Stimulated activated CD4-positive, alpha-beta T cell treated with anti-CD3 and anti-CD28 coated beads, TNF-alpha, amount 100 ng/mL, for 48 hours (primary cell): Measurements from ENCODE around the gene WFDC11.
"Not testable (repeated sequence)": the region's sequence is repeated elsewhere in the genome, so short reads cannot be mapped to it uniquely, and the experiment has no call there.

Experiments used
- DNase-seq, 3 donors: peaks; one replicate each; pipeline ENCODE4 v3.0.0-alpha.2; 2020; ENCODE audit warnings: low read depth in 3 of 3

The WFDC11 gene

DNA sequence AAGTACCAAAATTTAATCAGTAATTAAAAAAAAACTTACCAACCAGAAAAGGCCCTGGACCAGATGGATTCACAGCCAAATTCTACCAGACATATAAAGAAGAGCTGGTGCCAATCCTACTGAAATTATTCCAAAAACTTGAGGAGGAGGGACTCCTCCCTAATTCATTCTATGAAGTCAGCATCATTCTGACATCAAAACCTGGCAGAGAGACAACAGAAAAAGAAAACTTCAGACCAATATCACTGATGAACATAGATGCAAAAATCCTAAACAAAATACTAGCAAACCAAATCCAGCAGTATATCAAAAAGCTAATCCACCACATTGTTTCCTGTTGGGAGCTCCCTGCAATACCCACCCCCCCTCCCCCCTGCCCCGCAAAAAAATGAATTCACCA is at the start of gene WFDC11:
Gene WFDC11 (minus strand): TSS at position 101 of the 400 bp plus-strand sequence. CDS start 19,639 bp downstream, outside the sequence.
- no peak for DNase-seq

DNA sequence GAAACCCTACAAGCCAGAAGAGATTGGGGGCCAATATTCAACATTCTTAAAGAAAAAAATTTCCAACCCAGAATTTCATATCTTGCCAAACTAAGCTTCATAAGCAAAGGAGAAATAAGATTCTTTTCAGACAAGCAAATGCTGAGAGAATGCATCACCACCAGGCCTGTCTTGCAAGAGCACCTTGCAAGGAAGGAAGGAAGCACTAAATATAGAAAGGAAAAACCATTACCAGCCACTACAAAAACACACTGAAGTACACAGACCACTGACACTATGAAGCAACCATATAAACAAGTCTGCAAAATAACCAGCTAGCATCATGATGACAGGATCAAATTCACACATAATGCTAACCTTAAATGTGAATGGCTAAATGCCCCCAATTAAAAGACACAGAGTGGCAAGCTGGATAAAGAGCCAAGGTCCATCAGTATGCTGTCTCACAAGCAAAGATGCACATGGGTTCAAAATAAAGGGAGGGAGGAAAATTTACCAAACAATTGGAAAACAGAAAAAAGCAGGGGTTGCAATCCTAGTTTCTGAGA is 46.2 kb upstream of the WFDC11 start:
- not testable (repeated sequence) for DNase-seq

GRCh38 chr20:45704969-45705637 is 35.1 kb upstream of the WFDC11 start, which contains the start of gene WFDC10B:
Gene WFDC10B (minus strand): TSS chr20:45705019. CDS start chr20:45685992, 19,027 bp downstream.
- DNase-seq, result no peak

DNA sequence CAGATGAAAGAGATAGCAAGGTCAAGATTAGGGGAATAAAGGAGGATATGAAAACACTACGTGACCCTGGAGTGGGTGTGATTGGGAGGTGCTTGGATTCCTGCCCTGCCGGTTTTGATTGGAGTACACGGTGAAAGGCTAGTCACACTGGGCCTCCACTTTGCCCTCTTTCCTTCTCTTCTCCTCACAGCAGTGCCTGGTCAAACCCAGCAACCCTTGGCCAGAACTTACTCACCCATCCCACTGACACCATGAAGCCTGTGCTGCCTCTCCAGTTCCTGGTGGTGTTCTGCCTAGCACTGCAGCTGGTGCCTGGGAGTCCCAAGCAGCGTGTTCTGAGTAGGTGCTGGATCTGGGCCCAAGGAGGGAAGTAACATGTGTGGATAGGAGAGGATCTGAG is 31.8 kb upstream of the WFDC11 start, which contains the start of gene WFDC13:
Gene WFDC13 (plus strand): TSS at position 166 of the 400 bp plus-strand sequence. CDS start 86 bp downstream, at position 252.
- DNase-seq, result no peak

GRCh38 chr20:45701104-45701503 is 31.1 kb upstream of the WFDC11 start:
- DNase-seq, result no peak

GRCh38 chr20:45695496-45695895 is 25.5 kb upstream of the WFDC11 start:
- no peak for DNase-seq

GRCh38 chr20:45693346-45693745 is 23.3 kb upstream of the WFDC11 start:
- DNase-seq, result not testable (repeated sequence)

GRCh38 chr20:45685896-45686295 is 15.9 kb upstream of the WFDC11 start:
- DNase-seq, result no peak

DNA sequence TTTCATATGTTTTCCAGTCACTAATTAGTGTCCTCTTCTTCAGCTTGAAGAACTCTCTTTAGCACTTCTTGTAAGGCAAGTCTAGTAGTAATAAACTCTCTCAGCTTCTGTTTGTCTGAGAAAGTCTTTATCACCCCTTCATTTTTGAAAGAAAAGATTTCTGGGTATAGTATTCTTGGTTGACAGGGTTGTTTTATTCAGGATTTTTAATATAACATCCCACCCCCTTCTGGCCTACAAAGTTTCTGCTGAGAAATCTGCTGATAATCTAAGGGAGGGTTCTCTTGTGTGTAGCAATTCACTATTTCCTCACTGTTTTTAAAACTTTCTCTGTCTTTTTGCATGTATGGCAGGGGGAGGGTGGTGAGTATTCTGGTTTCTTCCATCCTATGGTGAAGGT is 9.6 kb upstream of the WFDC11 start:
- DNase-seq, result no peak

- no peak for DNase-seq
Observed at GRCh38 chr20:45672765-45673164, 2.7 kb upstream of the WFDC11 start.

DNA sequence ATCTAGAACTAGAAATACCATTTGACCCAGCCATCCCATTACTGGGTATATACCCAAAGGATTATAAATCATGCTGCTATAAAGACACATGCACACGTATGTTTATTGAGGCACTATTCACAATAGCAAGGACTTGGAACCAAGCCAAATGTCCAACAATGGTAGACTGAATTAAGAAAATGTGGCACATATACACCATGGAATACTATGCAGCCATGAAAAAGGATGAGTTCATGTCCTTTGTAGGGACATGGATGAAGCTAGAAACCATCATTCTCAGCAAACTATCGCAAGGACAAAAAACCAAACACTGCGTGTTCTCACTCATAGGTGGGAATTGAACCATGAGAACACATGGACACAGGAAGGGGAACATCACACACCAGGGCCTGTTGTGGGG is 13.0 kb downstream of the WFDC11 start:
- not testable (repeated sequence) for DNase-seq

- not testable (repeated sequence) for DNase-seq
Observed at GRCh38 chr20:45651726-45652125, 18.3 kb downstream of the WFDC11 start.

DNA sequence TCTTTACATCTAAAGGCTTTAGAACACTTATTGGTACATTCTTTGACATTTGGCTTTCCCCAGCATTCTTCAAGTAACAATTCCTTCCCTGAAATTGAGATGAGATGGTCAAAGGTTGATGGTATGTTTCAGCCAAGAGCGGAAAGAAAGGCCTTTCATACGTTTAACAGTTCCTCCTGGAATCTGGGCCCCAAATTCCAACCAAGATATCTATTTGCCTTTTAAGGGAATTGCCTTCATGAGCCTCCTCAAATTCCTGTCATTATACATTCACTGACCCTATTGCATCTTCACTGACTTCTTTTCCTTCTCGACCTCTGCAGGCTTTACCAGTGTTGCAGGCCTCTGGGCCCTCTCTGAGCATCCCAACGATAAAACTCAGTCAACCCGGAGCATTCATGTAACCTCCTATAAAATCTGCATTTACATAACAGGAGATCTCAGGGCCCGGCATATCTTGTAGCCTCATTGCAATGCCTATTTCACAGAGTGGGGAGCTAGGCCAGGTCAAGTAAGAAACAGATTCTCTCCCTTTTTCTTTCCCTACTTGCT is 20.7 kb downstream of the WFDC11 start:
- DNase-seq, result no peak

DNA sequence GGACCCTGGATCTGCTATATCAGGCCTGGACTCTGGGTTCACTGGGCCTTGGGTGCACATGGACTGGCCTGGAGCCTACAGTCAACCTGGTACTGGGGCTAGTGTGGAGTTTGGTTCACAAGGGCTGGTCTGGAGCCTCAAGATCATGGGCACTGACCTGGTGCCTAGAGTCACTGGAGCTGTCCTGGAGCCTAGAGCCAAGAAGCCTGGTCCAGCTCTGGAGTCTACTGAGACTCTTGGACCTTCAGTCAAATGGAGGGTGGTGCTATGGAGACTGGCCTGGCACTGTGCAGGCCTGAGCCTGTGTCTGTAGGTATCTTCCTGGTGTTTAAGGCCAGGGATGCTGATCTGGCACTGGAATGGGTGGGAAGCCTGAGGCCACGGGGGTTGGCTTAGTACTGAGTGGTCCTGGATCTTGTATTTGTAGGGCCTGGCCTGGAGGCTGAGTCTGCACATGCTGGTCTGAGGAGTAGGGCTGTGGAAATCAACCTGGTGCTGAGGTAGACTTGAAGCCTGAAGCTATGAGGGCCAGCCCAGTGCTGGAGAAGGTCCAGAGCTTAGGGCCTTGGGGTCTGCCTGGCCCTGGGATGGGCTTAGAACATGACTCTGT is 22.5 kb downstream of the WFDC11 start:
- DNase-seq, result no peak

- no peak for DNase-seq
Observed at GRCh38 chr20:45646875-45647274, 23.2 kb downstream of the WFDC11 start.

- not testable (repeated sequence) for DNase-seq
Observed at GRCh38 chr20:45645869-45646268, 24.2 kb downstream of the WFDC11 start.

- not testable (repeated sequence) for DNase-seq
Observed at GRCh38 chr20:45641076-45641475, 29.0 kb downstream of the WFDC11 start.

DNA sequence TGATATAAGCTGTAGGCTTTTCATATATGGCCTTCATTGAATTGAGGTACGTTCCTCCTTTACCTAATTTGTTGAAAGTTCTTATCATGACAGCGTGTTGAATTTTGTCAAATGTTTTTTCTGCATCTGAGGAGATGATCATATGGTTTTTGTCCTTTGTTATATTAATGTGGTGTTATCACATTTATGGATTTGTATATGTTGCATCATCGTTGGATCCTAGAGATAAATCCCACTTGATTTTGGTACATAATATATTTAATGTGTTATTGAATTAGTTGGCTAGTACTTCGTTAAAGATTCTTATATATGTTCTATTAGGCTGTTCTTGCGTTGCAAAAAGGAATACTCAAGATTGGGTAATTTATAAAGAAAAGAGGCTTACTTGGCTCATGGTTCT is 30.4 kb downstream of the WFDC11 start:
- DNase-seq, result no peak

- no peak for DNase-seq
Observed at GRCh38 chr20:45636513-45636912, 33.5 kb downstream of the WFDC11 start.

DNA sequence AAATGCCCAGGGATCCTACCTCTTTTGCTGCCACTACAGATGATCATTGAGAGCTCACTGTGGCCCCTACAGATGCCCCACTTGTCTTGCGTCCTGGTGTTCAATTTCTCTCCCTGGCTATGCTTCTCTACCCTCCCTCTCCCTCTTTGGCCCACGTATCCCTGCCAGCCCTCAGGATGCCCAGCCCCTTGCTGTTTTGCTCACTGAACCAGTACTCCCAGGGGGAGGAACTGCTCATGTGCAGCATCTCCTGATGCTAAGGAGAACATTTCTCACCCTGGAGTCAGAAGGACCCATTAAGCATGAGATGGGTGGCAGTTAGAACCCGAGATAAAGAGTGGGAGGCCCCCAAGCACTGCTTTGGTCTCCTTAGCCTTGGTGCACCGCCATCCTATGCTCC is 38.9 kb downstream of the WFDC11 start, which contains the start of gene WFDC9:
Gene WFDC9 (minus strand): TSS at position 101 of the 400 bp plus-strand sequence. CDS start 21,103 bp downstream, outside the sequence.
- DNase-seq, result no peak

GRCh38 chr20:45630371-45630770 is 39.7 kb downstream of the WFDC11 start:
- DNase-seq, result no peak

- peak in 2 of 3 donors; percentile 8 to 21 for DNase-seq
Observed at GRCh38 chr20:45629496-45630100, 40.4 kb downstream of the WFDC11 start, which contains the start of gene WFDC10A. Gene WFDC10A (plus strand): TSS chr20:45629739. CDS start chr20:45629814, 75 bp downstream.
